A673 (cell line): ENCODE data around the gene SLC25A23. TPM values are rescaled to one million over a fixed set of nuclear protein-coding genes. Genes with fewer than 3 reads are reported as not detected.

Experiments used
- BruUV-seq: library from RNA; stranded (reverse); fragments of 400-500 nt; replicated peaks from 2 replicates; lab custom pipeline; 2021; lab: Mats Ljungman, UMichigan
- CTCF ChIA-PET: fragments of 300-600 bp; sonication (Branson Sonifier 250); formaldehyde crosslinking; loops from one replicate; lab custom pipeline; 2022; ENCODE audit warnings: antibody characterized with exemption; lab: Charles Lee
- POLR2A ChIA-PET: fragments of 300-600 bp; sonication (Branson Sonifier 250); formaldehyde crosslinking; loops from one replicate; lab custom pipeline; 2022; ENCODE audit warnings: antibody characterized with exemption; ENCODE audit not compliant: low non-redundant PET; lab: Charles Lee
- DNase-seq: peaks from one replicate; pipeline ENCODE4 v3.0.0-alpha.2; 2015; ENCODE audit warnings: low spot score
- H3K27ac ChIP-seq: fragments of 200-600 bp; sonication (generic); 2 replicates; pipeline ENCODE4 v1.5.1; 2016; ENCODE audit warnings: mixed run types, low read depth, mild to moderate bottlenecking, mixed read lengths, antibody characterized with exemption, low read length; ENCODE audit not compliant: poor library complexity, severe bottlenecking
- H3K27me3 ChIP-seq: fragments of 200-600 bp; sonication (generic); replicated peaks from 2 replicates; pipeline ENCODE4 v1.6.1; 2017; ENCODE audit warnings: mixed run types, low read depth, mild to moderate bottlenecking, mixed read lengths, antibody characterized with exemption, low read length; ENCODE audit not compliant: insufficient read depth, poor library complexity
- H3K36me3 ChIP-seq: fragments of 200-600 bp; sonication (generic); 2 replicates; pipeline ENCODE4 v1.6.1; 2016; ENCODE audit warnings: mixed run types, mild to moderate bottlenecking, mixed read lengths, antibody characterized with exemption, low read length; ENCODE audit not compliant: insufficient read depth, poor library complexity, severe bottlenecking
- H3K4me1 ChIP-seq: fragments of 200-600 bp; sonication (generic); 2 replicates; pipeline ENCODE4 v1.6.1; 2017; ENCODE audit warnings: mixed run types, mild to moderate bottlenecking, mixed read lengths, antibody characterized with exemption, low read length; ENCODE audit not compliant: insufficient read depth, poor library complexity, severe bottlenecking
- H3K4me3 ChIP-seq: fragments of 200-600 bp; sonication (generic); 2 replicates; pipeline ENCODE4 v1.5.1; 2016; ENCODE audit warnings: low read depth, mixed run types, mild to moderate bottlenecking, mixed read lengths, low read length; ENCODE audit not compliant: poor library complexity, severe bottlenecking
- H3K9me3 ChIP-seq: fragments of 200-600 bp; sonication (generic); 2 replicates; pipeline ENCODE4 v1.6.1; 2016; ENCODE audit warnings: mixed run types, low read depth, mild to moderate bottlenecking, mixed read lengths, antibody characterized with exemption, low read length; ENCODE audit not compliant: poor library complexity, severe bottlenecking
- CTCF ChIP-seq: fragments of 300-800, 200-600 bp; sonication (generic); conservative IDR thresholded peaks from 2 replicates; pipeline ENCODE4 v1.5.1; 2017; ENCODE audit warnings: low read depth, mild to moderate bottlenecking, antibody characterized with exemption, low read length, moderate library complexity, mixed read lengths
- EZH2 ChIP-seq: fragments of 200-600 bp; sonication (generic); IDR thresholded peaks from 2 replicates; pipeline ENCODE4 v1.6.1; 2017; ENCODE audit warnings: borderline replicate concordance, low read depth, mild to moderate bottlenecking, mixed read lengths, antibody characterized with exemption, low read length; ENCODE audit not compliant: poor library complexity, severe bottlenecking
- intact Hi-C: fragments of 100-400 bp; cut with micrococcal nuclease; formaldehyde crosslinking; loops from one replicate; pipeline ENCODE4 v1.10.0; 2022; ENCODE audit not compliant: unreplicated experiment
- total RNA-seq: library from RNA; stranded (reverse); gene quantifications from 2 replicates; pipeline ENCODE4 v1.2.3, GENCODE V29; 2021

Gene SLC25A23
- total RNA-seq, 1 experiment from 2014 or later: 39.9 TPM

GRCh38 chr19:6439743-6440142, 19.8 kb downstream of the SLC25A23 start:
- BruUV-seq: no TSS peak
- no peak overlapping the region for H3K4me3 ChIP-seq
- H3K9me3 ChIP-seq: no peaks in the 10 kb centered on the region
- no peaks in the 10 kb centered on the region for H3K36me3 ChIP-seq
- no peaks in the 10 kb centered on the region for H3K27me3 ChIP-seq
- H3K4me1 ChIP-seq: no peaks in the 10 kb centered on the region
- POLR2A ChIA-PET: no interaction called here
- TF ChIP-seq EZH2 (no peak), CTCF (no peak)
- no peak for DNase-seq
- CTCF ChIA-PET: no interaction called here
- no peak overlapping the region for H3K27ac ChIP-seq
- intact Hi-C loops: no loop called here

- intact Hi-C loops: no loop called here
- DNase-seq: no peak
- no peak for TF ChIP-seq EZH2
- no peak for TF ChIP-seq CTCF
- Histone ChIP-seq H3K4me1 (no peaks in the 10 kb centered on the region), H3K27ac (no peak within 1 kb of the TSS), H3K9me3 (no peaks in the 10 kb centered on the region), H3K4me3 (no peak within 1 kb of the TSS), H3K27me3 (no peaks in the 10 kb centered on the region), H3K36me3 (no peaks in the 10 kb centered on the region)
- CTCF ChIA-PET: no interaction called here
- POLR2A ChIA-PET: no interaction called here
- BruUV-seq: no TSS peak
Observed at GRCh38 chr19:6433663-6434062, 25.9 kb downstream of the SLC25A23 start, which contains the start of gene SLC25A41. SLC25A41 (minus strand) TSS chr19:6433763; CDS start chr19:6433693, 70 bp downstream.

DNA sequence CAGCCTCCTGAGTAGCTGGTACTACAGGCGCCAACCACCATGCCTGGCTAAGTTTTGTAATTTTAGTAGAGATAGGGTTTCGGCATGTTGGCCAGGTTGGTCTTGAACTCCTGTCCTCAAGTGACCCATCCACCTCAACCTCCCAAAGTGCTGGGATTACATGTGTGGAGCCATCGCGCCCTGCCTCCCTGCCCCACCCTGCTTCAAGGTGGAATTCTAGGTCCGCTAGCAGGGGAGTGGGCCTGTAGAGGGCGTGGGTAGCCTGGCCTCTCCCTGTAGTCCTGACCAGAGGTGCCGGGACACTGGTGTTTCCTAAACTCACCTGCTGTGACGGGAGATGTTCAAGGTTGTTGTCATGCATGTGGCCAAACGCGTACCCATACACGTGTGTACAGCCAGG, 26.4 kb downstream of the SLC25A23 start:
- no peaks in the 10 kb centered on the region for H3K36me3 ChIP-seq
- H3K27ac ChIP-seq: no peak overlapping the region
- H3K4me3 ChIP-seq: no peak overlapping the region
- H3K4me1 ChIP-seq: no peaks in the 10 kb centered on the region
- no TSS peak for BruUV-seq
- no peaks in the 10 kb centered on the region for H3K9me3 ChIP-seq
- ChIA-PET CTCF (no interaction called here), POLR2A (no interaction called here)
- H3K27me3 ChIP-seq: no peaks in the 10 kb centered on the region
- intact Hi-C loops: no loop called here
- no peak for DNase-seq
- no peak for TF ChIP-seq CTCF
- TF ChIP-seq EZH2: no peak
